HG02981 (cell line): ENCODE results near the gene RFTN1.
A peak's percentile ranks its signal among the peaks of the same experiment; 100 is the strongest.
"Not testable (repeated sequence)": the region's sequence is repeated elsewhere in the genome, so short reads cannot be mapped to it uniquely, and the experiment has no call there.

Source experiments
- ATAC-seq: cut with Tn5 transposase; IDR thresholded peaks from one replicate; pipeline ENCODE4 v1.9.1; 2021; ENCODE audit warnings: mild to moderate bottlenecking, moderate library complexity; ENCODE audit not compliant: unreplicated experiment

The RFTN1 gene

DNA sequence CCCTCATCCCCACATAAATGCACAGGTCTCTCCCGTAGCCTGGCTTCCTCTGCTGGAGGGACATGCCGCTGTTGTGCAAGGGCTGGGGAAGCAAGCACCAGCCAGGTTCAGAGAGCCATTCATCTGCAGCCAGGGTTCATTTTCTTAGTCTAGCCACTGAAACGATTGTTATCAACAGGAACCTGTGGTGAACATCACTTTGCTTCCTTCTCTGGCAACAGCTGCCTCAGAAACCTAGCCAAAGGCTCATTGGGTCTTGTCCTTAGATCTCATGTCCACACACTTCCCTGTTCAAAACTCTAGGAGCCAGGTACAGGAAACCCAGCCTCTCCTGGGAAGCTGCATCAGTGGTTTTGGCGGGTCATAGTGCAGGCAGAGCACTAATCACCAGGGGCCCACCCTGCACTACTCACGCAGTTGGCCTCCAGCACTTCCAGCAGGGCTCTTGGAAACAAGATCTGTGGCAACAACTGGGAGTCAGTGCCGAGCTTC is 201.5 kb downstream of the RFTN1 start:
- ATAC-seq = peak; percentile 49

DNA sequence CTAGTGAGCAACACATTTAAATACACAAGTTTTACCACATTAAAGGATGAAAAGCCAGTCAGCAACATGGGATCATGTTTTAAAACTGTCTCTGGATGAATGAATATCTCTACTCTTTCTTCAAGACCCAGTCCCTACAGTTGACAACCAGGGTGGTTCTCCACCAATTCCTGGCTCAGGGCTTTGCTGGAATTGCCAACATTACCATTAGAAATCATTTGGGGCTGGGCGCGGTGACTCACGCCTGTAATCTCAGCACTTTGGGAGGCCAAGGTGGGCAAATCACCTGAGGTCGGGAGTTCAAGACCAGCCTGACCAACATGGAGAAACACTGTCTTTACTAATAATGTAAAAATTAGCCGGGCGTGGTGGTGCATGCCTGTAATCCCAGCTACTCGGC is 203.0 kb downstream of the RFTN1 start:
- not testable (repeated sequence) for ATAC-seq

DNA sequence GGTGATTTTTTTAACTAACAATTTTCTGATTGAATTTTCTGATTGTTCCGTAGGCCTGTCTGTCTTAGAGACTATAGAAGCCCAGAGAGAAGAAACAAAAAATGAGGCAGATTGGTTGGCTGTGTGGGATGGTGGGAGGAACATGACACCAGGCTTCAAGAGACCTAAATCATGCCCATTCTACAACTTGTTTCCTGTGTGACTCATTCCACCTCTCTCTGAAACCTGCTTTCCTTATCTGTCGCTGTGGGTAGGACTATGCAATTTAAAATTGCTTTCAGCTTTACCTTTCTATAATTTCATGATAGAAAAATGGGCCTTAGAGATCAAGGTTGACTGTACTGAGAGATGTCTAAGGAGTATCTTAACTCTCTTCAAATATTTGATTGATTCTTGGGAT is 203.9 kb downstream of the RFTN1 start:
- ATAC-seq = peak; percentile 87

DNA sequence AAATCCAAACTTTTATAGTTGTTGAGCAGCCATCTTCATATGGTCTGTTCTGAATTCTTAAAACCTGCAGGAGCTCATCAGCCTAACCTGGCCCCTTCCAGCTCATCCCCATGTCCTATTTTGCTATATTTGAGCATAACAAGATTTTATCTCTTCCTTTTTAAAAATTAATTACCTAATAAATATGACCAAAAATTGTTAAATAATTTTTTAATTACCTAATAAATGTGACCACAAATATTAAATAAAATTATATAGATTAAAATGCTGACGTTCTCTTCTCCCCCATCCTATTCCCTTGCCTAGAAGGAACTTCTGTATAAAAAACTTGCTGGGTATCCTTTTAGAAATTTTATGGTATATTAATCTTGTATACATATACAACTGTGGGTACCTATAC is 204.8 kb downstream of the RFTN1 start:
- ATAC-seq = no peak

DNA sequence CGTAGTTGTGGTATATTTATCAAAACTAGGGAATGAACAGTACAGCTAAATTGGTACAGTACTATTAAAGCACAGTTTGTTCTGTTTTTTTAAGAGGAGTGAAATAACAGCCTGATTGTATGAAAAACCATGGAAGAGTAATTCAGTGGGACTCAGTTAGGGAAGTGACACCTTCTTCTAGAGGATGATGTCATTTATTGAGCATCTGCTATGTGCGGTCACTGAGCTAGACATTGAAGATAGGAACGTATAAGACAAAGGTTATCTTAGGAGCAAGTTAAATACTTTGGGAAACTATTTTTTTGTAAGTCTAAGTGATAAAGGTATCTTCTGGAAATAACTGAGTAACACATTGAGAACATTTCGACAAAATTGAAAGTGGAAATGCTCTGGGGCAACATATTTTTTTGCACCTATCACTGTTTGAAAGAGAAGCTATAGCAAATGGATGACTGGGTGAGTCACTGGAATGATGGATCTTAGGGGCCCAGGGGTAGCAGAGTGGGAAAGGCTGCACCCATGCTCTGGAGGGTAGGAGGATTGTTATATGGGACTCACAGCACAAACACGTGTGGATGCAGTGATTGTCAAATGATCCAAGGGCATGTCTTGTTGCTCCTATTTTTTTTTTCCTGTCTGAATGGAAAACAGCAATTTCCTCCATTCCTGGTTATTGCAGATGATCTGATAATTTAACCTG is 205.5 kb downstream of the RFTN1 start:
- no peak for ATAC-seq

DNA sequence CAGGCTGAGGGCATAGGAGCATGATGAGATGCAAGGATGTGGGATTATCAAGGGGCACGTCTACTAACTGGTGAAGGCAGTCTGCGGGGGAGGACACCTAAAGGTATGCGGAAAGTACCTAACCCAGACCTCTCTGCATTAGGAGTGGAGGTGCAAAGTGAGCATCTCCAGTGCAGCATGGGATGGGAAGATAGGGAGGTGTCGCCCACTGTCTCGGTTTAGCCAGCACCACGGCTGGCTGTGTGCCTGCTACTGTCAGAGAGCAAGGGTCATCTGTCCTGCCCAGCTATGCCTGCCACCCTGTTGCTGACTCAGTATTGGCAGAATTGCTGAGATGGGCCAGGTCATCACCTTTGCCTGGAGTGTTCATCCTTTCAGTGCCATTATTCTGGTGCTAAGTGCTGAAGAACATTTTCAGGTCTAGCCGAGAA is 208.4 kb downstream of the RFTN1 start:
- ATAC-seq = no peak

DNA sequence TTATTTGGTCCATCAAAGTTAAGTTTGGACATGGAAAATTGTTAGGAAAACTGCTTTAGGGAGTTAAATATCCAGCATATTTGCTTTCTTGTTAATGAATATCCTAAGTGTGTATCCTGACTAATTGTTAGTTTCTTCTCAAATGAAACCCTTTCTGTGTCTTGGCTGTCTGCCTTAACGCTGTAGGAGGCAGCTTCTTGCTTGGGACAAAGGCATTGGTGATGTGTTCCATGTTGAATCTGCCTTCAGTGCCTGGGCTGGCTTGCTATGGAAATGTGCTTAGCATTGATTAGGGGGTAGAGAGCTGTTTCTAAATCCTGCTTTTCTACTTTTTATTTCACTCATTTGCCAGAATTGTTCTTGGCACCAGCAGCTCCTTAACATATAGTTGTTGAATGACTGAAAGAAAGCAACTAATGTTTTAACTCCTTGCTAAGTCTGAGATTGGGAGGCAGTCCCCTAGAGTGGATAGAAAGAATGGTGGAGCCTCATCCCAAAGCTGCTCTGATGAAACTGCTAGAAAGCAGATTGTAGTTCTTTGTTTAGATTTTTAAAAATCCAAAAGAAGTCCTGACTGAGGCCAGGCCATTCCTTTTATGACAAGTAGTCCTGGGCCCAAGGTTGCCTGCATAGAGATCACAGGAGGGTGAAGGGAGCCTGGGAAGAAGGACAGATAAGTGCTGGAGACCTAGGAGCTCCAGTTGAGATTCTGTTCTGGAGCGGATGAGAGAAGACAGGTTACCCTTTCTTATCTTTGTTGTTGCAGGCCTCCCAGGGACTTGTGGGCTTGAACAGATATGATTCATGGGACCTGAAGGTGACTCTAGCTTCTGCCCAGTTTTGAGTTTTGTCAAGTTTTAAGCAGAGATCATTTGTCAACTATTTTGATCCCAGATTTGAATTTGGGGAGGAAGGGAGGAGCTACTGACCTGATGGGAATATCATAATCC is 209.2 kb downstream of the RFTN1 start:
- ATAC-seq = no peak

DNA sequence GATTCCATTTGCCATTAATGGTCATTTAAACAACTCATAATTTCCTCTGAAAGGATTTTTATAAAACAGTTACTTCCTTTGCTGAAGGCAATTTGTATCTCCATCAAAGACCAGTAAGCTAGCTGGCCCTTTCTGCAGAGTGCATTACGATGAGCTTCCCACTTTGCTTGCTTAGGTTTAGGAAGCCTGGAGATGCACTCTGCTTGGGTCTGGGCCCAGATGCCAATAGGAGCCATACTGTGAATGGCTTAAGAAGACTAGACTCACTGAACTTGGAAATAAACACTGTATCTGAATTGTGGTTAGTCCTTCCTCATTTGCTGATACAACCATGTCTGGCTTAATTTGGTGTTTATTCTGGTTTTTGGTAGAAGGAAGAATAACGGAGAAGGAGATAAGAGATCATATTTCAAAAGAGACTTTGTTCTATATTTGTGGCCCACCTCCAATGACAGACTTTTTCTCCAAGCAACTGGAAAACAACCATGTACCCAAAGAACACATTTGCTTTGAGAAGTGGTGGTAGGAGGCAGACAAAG is 210.4 kb downstream of the RFTN1 start:
- ATAC-seq = no peak

DNA sequence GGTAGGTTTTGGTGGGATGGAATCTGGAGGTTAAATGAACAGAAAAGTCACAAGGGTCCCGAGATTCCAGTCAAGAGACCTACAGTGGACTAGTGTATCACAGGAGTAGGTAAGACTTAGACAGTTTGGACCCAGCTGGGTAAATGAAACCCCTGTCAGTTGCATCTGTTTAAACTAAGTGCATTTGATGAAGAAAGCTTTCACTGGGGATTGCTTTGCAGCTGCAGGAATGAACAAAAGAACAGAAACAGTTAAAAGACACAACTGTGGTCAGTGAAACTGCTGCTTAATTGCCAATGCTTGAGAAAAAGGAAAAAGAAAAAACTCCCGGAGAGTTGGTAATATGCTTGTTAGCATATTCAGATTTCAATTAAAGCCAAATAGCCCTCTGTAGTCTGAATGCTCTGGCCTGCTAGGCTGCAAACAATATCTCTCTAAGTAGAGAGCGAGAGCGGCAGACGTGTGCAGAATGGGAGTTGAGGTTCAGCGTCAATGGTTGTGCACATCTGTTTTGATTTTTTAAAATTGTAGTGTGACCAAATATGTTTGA is 211.3 kb downstream of the RFTN1 start:
- no peak for ATAC-seq

DNA sequence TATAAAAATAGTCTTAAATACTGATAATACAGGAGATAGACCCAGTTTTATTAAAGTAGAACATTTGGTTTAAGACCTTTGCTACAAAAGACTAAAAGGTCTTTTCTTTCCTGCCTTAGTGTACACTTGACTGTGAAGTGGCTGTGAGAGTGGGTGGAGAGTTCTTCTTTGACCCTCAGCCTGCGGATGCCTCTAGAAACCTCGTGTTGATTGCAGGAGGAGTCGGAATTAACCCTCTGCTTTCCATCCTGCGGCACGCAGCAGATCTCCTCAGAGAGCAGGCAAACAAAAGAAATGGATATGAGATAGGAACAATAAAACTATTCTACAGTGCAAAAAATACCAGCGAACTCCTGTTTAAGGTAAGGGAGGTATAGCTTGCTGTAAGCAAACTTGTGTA is 212.0 kb downstream of the RFTN1 start:
- ATAC-seq = no peak

DNA sequence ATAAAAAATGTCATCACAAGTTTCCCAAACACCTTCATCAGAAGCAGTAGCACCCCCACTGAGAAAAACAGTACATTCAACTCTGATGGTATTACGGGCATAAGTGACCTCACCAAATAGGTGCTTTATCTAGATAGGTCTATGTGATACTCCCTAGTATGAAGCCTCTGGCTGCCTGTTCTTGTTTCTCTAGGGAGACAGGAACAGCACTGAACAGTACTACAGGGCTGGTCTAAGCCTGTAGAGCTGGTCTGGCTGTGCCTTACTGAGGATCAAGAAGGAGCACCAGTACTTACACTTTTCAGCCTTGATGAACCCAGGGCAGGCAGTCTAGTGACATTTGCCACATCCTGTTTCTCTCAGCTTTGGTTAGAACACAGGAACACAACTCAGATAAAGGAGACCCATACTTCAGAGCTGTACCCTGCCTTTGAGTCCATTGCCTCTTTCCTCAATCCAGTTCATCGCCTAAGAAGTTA is 212.6 kb downstream of the RFTN1 start:
- ATAC-seq = peak; percentile 58

DNA sequence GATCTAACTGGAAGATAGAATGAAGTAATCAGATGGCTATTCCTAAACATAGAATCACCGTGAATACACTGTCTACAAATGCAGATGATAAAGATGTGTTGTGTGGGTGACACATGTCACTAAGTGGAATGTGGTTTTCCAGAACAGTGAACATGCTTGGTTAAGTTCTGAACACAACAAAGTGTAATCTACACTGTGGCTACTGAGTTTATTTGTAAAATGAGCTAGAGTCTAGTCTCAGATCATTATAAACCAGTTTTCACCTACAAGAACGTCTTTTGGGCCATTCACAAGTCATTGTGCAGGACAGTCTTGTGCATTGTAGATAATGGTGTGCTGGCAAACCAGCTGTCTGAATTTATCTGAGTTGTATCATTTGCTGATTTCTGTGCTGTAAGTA is 213.2 kb downstream of the RFTN1 start:
- ATAC-seq = peak; percentile 40

DNA sequence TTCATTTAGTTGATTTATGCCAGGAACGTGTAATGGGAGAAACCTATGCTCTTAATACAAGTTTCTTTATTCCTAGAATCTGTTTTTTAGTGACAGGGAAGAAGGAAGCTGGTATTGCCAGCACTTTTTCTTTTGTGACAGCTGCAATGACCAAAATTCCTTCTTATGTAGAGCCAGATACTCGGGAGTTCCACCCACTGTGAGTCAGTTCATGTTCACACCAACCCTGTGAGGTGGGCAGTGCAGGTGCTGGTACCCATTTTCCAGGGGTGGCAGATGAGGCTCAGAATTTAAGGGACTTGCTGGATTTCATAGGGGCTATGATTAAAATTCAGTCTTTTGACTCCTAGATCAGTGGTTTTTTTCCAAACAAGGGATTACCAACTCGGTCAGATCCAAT is 213.8 kb downstream of the RFTN1 start:
- ATAC-seq = no peak

DNA sequence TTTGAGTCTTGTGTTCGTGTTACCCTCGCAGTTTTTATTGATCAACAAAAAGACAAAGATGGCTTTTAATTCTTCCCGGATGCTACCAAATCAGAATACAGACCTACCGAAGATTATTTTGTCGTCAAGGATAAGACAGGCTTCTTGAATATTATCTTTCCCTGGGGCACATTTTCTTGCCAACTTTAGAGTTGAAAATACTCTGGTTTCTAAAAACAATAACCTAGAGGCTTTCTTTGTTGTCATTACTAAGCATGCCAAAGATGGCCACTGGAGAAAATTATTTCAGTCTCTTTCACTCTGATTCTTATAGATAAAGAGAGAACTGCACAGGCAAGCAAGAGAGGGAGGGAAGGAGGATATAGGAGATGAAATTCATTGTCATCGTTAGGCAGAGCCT is 214.6 kb downstream of the RFTN1 start:
- no peak for ATAC-seq

DNA sequence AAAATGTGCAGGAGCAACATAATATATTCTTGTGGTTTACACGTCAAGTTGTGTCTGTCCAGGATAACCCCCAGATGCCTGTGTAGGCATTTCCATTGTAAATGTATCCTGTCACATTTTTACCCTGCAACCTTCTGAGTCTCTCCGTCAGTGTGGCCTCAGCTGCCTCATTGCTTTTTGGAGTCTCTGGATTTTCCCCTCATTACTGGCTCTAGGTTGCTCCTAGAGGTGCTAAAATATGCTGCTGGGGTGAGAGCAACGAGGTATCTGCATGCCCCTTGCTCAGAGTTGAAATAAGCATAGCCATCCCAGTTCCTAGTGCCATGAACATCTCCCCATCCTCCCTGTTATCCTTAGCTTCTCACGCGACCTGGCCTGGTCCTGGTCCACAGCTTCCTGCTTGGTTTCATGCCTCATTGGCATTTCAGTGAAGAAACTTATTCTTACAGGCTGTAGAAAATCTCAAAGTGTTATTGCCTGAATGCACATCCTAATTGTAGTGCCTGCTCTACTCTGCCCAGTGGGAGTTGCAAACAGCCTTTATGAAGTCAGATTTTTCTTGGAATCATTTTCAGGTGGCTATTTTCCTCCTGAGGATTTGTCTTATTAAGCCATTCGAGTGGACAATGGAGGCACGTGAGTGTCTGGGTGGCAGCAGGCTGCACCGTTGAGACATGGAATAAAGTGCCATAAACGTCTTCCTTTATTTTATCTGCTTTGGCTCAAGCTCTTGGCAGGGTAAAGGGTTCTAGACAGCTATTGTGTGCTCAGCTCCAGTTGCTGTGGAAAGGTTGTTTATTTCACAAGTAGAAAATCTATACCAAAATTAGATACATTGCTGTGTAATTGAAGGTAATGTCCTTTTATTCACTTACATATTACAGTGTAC is 215.3 kb downstream of the RFTN1 start:
- no peak for ATAC-seq

DNA sequence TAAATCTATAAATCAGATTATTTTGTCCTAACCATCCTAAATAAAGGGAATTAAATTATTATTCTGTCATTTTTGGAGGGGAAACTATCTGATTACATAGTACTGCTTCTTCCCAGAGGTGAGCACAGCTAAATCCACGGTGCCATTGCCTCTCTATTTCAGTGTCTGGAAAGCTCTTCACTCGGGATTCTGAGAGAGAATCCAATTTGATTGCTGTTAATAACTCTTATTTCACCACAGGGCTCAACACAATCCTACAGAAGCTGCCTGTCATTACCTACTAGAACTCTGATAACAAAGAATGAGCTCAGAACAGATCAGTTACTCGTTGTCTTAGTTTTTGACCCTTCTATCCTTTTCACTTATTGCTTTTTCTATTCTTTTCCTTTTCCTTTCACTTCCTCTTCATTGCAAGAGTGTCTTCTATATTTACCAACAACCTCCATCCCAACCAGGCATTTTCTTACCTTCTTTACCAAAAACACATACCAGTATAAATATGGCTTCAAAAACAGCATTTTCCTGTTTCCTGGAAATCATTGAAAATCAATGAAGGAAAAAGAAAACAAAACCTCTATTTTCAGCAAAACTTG is 218.1 kb downstream of the RFTN1 start:
- ATAC-seq = no peak

DNA sequence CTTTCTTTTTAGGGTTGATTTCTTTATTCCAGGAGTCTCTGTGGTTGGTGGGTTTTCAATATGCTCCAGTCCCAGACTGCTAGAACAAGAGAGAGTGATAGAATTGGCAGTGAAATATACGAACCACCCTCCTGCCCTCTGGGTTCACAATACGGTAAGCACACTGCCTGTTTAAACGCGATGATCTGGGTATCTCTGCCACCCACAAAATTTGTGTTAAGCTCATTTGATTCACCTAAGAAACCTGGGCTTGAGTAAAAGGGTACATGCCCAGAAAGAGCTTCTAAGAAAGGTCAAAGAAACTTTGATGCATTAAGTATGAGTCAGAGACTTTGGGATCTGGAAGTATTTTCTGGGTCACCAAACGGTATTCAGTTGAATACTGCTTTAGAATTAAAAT is 218.7 kb downstream of the RFTN1 start:
- ATAC-seq = no peak

DNA sequence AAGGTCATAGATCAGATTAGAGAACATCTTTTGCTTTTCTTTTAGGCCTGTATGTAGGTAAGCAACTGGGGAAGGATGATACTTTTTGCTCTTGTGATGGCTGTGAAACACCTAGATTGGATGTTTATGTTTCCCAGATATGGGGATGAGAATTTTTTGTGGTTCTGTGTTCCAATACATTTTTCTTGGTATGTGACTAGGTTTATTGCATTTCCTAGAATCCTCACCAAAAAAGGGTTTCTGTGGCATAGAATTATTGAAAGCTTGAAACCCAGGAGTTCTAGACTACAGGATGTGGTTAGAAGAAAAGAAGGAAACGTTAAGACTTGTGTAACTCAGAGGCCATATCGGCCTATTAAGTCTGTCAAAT is 222.7 kb downstream of the RFTN1 start:
- ATAC-seq = no peak

DNA sequence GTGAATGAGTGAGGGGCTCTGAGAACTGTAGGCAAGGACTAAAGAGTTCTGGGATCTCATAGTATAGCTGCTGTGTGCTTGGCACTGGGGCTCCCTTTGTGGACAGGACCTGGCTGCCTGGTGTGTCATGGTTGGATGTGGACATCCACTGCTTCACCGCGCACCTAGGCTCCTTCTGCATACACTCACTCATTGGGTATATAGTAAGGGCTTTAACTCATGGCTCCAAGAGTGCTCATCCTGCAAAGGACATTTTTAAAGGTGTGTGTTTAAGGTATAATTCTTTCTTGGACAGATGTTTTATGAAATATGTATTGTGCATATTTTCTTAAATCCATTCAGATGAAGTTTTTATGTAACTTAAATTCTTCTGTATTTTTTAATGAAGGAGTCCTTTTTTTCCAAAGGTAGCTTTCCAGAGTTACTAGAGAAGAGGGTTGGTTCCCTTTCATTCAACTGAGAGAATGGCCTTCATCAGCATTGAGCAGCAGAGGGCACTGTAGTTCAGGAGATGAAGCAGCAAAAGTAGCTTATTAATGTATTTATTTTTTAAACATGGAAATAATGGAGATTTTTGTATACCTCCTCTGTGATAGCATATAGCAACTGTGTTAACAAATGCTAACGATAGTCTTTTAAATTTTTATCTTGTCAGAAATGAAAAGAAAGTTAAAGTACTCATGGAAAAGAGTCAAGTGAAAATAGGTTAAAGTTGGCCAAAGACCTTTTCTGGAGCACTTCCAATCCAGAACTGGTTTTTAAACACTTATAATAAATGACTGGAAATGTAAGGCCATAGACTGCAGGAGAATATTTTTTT is 223.3 kb downstream of the RFTN1 start:
- ATAC-seq = no peak
